ENCODE measurements around the gene CPT1C.

The CPT1C gene

DNA sequence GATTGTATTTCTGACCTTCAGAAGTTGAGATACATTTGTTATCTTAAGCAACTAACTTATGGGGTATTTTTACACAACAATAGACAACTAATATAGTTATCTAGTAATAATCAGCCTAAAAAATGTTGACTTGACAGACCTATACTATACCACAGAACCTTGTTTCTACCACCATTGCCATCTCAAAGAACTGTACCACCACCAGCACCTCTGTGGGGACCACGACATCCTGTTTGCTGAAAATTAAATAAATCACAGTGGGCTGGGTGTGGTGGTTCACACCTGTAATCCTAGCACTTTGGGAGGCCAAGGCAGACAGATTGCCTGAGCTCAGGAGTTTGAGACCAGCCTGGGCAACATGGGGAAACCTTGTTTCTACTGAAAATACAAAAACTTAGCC, 48.2 kb downstream of the CPT1C start:
- no peak for TF ChIP-seq POLR2AphosphoS5 (IDR thresholded peaks at IDR 0.05; ENCODE audit: low read depth, low read length)
- TF ChIP-seq TAF1 (IDR thresholded peaks at IDR 0.05; ENCODE audit: borderline replicate concordance, insufficient read depth, low read length), result no peak
- TF ChIP-seq FOXP2 (optimal IDR thresholded peaks at IDR 0.05; ENCODE audit: borderline replicate concordance, extremely low read depth, extremely low read length, insufficient read depth), result no peak
- TF ChIP-seq, protein P1, sequence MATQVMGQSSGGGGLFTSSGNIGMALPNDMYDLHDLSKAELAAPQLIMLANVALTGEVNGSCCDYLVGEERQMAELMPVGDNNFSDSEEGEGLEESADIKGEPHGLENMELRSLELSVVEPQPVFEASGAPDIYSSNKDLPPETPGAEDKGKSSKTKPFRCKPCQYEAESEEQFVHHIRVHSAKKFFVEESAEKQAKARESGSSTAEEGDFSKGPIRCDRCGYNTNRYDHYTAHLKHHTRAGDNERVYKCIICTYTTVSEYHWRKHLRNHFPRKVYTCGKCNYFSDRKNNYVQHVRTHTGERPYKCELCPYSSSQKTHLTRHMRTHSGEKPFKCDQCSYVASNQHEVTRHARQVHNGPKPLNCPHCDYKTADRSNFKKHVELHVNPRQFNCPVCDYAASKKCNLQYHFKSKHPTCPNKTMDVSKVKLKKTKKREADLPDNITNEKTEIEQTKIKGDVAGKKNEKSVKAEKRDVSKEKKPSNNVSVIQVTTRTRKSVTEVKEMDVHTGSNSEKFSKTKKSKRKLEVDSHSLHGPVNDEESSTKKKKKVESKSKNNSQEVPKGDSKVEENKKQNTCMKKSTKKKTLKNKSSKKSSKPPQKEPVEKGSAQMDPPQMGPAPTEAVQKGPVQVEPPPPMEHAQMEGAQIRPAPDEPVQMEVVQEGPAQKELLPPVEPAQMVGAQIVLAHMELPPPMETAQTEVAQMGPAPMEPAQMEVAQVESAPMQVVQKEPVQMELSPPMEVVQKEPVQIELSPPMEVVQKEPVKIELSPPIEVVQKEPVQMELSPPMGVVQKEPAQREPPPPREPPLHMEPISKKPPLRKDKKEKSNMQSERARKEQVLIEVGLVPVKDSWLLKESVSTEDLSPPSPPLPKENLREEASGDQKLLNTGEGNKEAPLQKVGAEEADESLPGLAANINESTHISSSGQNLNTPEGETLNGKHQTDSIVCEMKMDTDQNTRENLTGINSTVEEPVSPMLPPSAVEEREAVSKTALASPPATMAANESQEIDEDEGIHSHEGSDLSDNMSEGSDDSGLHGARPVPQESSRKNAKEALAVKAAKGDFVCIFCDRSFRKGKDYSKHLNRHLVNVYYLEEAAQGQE (IDR thresholded peaks at IDR 0.05; ENCODE audit: insufficient read depth in 1 of 2, low read depth in 2 of 2, low read length in 2 of 2), result no peak
- no peak for TF ChIP-seq SIN3A (IDR thresholded peaks at IDR 0.05; ENCODE audit: borderline replicate concordance, insufficient read depth, low read length)

DNA sequence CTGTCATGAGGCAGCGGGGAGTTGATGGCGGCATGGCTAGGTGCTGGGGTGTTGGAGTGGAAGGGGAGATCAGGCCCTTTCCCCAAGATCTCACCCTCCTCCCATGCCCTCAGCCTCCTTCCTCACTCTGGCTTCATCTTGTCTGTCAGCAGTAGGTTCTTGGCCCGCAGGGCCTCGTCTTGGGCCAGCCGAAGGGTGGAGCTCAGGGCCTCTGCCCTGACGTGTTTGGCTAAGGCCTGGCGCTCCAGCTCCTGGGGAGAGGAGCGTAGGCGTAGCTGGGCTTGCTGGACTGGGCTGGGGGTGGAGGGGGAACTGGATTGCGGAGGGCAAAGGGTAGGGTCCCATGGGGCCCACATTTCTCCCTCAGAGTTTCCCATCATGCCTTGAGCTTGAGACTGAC, 49.0 kb downstream of the CPT1C start:
- TF ChIP-seq, protein P1 (IDR thresholded peaks at IDR 0.05; ENCODE audit: insufficient read depth in 1 of 2, low read depth in 2 of 2, low read length in 2 of 2), result no peak
- TF ChIP-seq SIN3A (IDR thresholded peaks at IDR 0.05; ENCODE audit: borderline replicate concordance, insufficient read depth, low read length) (no peak), POLR2AphosphoS5 (IDR thresholded peaks at IDR 0.05; ENCODE audit: low read depth, low read length) (no peak), FOXP2 (optimal IDR thresholded peaks at IDR 0.05; ENCODE audit: borderline replicate concordance, extremely low read depth, extremely low read length, insufficient read depth) (no peak), TAF1 (IDR thresholded peaks at IDR 0.05; ENCODE audit: borderline replicate concordance, insufficient read depth, low read length) (no peak)

DNA sequence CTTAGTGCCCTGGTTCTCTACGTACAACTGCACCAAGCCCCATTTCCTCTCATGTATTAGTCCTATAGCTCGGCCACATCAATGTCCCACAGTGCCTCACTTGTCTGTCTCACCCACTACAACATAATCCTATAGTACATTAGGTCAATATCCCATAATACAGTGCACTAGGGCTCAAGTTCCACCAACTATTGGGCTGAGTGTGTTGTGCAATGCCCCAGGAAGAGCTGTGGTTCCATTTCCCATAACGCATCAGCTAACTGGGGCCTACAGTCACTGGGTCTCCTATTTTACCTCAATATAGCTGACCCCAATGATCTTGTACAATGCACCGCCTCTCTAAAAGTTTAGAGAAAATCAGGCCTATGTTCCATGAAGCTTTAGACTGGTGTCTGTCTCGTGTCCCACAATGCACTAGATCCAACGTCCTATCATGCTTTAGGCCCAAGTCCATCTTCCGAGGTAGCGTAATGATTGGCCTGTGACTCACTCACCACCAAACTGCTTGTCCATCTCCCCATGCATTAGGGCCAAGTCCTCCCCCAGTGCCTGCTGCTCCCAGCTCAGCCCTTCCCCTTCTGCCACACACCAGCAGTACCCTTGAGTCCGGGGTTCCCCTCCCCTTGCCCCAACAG, 50.4 kb downstream of the CPT1C start:
- TF ChIP-seq SIN3A (IDR thresholded peaks at IDR 0.05; ENCODE audit: borderline replicate concordance, insufficient read depth, low read length), result no peak
- TF ChIP-seq TAF1 (IDR thresholded peaks at IDR 0.05; ENCODE audit: borderline replicate concordance, insufficient read depth, low read length), result no peak
- no peak for TF ChIP-seq POLR2AphosphoS5 (IDR thresholded peaks at IDR 0.05; ENCODE audit: low read depth, low read length)
- no peak for TF ChIP-seq FOXP2 (optimal IDR thresholded peaks at IDR 0.05; ENCODE audit: borderline replicate concordance, extremely low read depth, extremely low read length, insufficient read depth)
- TF ChIP-seq, protein P1 (IDR thresholded peaks at IDR 0.05; ENCODE audit: insufficient read depth in 1 of 2, low read depth in 2 of 2, low read length in 2 of 2), result no peak

DNA sequence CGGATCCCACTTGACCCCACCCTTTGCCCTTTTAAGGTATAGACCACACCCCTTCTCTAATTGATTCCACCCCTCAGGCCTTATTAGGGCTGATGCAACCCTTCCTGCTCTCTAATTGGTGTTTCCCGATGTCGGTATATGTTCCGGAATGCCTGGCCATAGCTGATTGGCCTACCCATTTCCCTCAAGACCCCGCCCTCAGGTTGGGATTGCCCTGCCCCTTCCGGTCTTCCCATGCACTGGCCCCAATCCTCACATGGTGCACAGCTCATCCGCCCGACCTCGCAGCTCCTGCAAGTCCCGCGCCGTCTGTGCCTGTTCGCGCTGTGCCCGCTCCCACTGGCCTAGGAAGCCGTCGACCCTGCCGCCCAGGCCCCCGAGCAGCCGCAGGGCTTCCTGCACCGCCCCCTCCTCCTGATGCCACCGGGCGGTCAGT, 54.0 kb downstream of the CPT1C start:
- TF ChIP-seq SIN3A (IDR thresholded peaks at IDR 0.05; ENCODE audit: borderline replicate concordance, insufficient read depth, low read length) (no peak), POLR2AphosphoS5 (IDR thresholded peaks at IDR 0.05; ENCODE audit: low read depth, low read length) (no peak), TAF1 (IDR thresholded peaks at IDR 0.05; ENCODE audit: borderline replicate concordance, insufficient read depth, low read length) (no peak), FOXP2 (optimal IDR thresholded peaks at IDR 0.05; ENCODE audit: borderline replicate concordance, extremely low read depth, extremely low read length, insufficient read depth) (no peak)
- TF ChIP-seq, protein P1 (IDR thresholded peaks at IDR 0.05; ENCODE audit: insufficient read depth in 1 of 2, low read depth in 2 of 2, low read length in 2 of 2), result no peak
